Urinary bladder (tissue), 4 donors: ENCODE data around the gene PLA2G1B. TPM values are rescaled to one million over a fixed set of nuclear protein-coding genes. Genes with fewer than 3 reads are reported as not detected.

Experiments used
- DNase-seq: peaks from one replicate; pipeline ENCODE4 v3.0.0-alpha.2; 2015; ENCODE audit errors: extremely low spot score
- H3K27ac ChIP-seq: one replicate; pipeline ENCODE4 v1.5.1; 2013; ENCODE audit warnings: low read depth, mild to moderate bottlenecking, moderate library complexity
- H3K36me3 ChIP-seq: one replicate; pipeline ENCODE4 v1.6.1; 2013; ENCODE audit warnings: mild to moderate bottlenecking, moderate library complexity; ENCODE audit not compliant: insufficient read depth
- H3K4me1 ChIP-seq: one replicate; pipeline ENCODE4 v1.6.1; 2013; ENCODE audit warnings: mild to moderate bottlenecking, moderate library complexity; ENCODE audit not compliant: insufficient read depth
- H3K4me3 ChIP-seq: one replicate; pipeline ENCODE4 v1.5.1; 2013; ENCODE audit warnings: low read depth, low read length
- WGBS: extraction: QIAGEN DNeasy Blood & Tissue Kit; methylation state at CpG from one replicate; pipeline ENCODE4 v1.1.7; 2013; 5-methylcytosine and 5-hydroxymethylcytosine counted together
- polyA plus RNA-seq: library from polyadenylated mRNA; stranded (reverse); fragments of 200-250 nt; gene quantifications from one replicate; pipeline ENCODE4 v1.2.3, GENCODE V29; 2013
- small RNA-seq: library from RNA; depleted of rRNA; stranded (forward); fragments of <200 nt; gene quantifications from one replicate; pipeline ENCODE3, GENCODE V24; 2014
- total RNA-seq: library from RNA; depleted of rRNA; stranded (reverse); fragments of >200 nt; gene quantifications from one replicate; pipeline ENCODE4 v1.2.3, GENCODE V29; 2014
- donor health status: healthy with polysubstance abuse.
- donor health status: healthy.

The PLA2G1B gene
- total and polyA plus RNA-seq, 2 donors: 0.60 to 0.90 TPM

DNA sequence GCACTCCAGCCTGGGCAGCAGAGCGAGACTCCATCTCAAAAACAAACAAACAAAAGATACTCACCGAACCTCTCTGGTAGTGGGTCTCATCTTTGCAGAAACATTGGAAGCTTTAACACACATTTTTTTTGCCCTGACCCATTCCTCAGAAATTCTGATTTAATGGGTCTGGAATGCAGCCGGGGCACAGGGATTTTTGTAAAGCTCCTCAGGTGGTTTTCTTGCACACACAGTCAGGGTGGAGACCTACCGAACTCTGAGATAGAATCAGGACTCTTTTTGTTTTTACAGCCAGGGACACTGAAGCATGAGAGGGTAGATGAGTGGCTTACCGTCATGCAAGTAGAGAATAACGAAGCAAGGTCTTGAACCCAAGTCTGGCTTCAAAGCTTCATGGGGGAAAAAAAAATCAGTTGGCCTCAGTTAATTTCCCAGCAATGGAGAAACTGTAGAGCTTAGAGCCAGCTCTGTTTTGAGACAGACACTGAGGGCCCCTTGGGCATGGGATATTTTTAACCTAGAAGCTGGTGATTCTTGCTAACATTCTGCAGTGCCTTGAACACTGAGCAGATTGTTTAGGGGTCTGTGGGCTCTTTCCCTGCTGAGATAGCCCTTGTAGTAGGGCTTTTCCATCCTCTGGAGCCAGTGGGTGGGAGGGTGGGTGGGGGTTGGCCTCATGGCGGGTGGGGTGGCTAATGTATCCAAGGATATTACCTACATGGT lies 40.6 kb downstream of the PLA2G1B start:
- Histone ChIP-seq H3K4me3 (no peak overlapping the region), H3K27ac (no peak overlapping the region), H3K36me3 (no peaks in the 10 kb centered on the region), H3K4me1 (no peaks in the 10 kb centered on the region)
- no peak for DNase-seq
- WGBS: 53% methylated on average over 7 of the region's 7 CpGs

DNA sequence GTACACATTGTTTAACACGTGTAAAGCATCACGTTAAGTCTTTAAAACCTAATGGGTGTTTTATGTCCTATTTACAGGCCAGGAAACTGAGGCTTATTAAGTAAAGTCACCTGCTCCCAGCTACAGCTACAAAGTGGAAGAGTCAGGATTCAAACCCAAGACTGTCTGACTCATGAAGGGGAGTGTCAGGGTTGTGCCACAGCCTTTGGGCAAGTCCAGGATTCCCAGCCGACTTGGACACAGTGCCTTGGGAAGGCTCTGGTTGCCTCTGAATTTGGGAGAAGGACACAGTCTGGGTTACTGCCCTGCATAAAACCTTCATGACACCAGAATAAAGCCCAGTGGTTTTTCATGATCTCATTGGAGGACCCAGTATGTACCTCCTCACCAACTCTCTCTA lies 43.2 kb downstream of the PLA2G1B start:
- H3K4me1 ChIP-seq: no peaks in the 10 kb centered on the region
- no peak overlapping the region for H3K27ac ChIP-seq
- H3K4me3 ChIP-seq: no peak overlapping the region
- no peaks in the 10 kb centered on the region for H3K36me3 ChIP-seq
- 82% methylated on average over 3 of the region's 3 CpGs for WGBS
- no peak for DNase-seq

DNA sequence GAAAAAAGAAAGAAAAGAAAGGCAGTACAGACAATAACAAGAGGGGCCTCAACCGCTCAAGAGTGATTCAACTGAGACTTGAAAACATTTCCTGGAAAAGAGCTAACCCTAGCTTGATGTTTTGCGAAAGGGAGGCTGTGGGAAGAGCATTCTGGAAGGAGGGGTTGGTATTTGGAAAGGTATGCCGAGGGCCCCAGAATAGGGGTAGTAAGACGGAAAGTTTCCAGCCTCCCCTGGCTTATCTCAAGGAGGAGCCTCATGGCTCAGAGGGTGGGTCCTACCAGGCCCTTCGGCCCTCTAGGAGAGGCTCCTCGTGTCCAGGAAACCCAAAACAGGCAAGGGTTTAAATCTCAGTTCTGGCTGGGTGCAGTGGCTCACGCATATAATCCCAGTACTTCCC lies 44.3 kb downstream of the PLA2G1B start:
- Histone ChIP-seq H3K36me3 (no peaks in the 10 kb centered on the region), H3K27ac (no peak overlapping the region), H3K4me3 (no peak overlapping the region), H3K4me1 (no peaks in the 10 kb centered on the region)
- WGBS: 47% methylated on average over 7 of the region's 7 CpGs
- DNase-seq: no peak

DNA sequence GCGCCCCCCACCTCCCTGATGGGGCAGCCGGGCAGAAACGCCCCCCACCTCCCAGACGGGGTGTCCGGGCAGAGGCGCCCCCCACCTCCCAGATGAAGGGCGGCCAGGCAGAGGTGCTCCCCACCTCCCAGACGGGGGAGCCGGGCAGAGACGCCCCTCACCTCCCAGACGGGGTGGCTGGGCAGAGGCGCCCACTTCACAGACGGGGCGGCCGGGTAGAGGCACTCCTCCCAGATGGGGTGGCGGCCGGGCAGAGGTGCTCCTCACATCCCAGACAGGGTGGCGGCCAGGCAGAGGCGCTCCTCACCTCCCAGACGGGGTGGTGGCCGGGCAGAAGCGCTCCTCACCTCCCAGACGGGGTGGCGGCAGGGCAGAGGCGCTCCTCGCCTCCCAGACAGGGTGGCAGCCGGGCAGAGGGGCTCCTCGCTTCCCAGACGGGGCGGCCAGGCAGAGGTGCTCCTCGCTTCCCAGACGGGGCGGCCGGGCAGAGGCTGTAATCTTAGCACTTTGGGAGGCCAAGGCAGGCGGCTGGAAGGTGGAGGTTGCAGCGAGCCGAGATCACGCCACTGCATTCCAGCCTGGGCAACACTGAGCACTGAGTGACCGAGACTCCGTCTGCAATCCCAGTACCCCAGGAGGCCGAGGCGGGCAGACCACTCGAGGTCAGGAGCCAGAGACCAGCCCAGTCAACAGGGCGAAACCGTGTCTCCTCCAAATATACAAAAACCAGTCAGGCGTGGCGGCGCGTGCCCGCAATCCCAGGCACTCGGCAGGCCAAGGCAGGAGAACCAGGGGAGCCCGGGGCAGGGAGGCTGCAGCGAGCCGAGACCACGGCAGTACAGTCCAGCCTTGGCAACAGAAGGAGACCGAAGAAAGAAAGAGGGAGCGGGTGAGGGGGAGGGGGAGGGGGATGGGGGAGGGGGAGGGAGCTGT lies 49.2 kb downstream of the PLA2G1B start:
- Histone ChIP-seq H3K27ac (no peak overlapping the region), H3K4me1 (no peaks in the 10 kb centered on the region), H3K4me3 (no peak overlapping the region), H3K36me3 (no peaks in the 10 kb centered on the region)
- no peak for DNase-seq
- 94% methylated on average over 57 of the region's 57 CpGs for WGBS

DNA sequence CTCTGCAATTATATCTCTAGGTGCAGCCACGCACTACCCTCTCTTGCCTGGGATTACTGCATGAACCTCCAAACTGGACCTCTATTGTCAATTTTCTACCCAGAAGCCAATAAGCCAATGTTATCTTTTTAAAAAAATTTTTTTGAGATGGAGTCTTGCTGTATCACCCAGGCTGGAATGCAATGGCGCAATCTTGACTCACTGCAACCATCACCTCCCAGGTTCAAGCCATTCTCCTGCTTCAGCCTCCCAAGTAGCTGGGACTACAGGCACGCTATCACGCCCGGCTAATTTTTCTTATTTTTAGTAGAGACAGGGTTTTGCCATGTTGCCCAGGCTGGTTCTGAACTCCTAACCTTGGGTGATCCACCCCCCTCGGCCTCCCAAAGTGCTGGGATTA lies 50.8 kb downstream of the PLA2G1B start:
- 94% methylated on average over 6 of the region's 6 CpGs for WGBS
- no peak for DNase-seq
- Histone ChIP-seq H3K36me3 (no peaks in the 10 kb centered on the region), H3K4me3 (no peak overlapping the region), H3K27ac (no peak overlapping the region), H3K4me1 (no peaks in the 10 kb centered on the region)

Small RNAs within 50 kb of the gene (small RNA-seq; reads per million reads assigned to genes)
- gene RNU4-1 (274 reads per million, percentile 98 among the genes with 10 or more reads in this experiment), gene RNU4-2 (1,500 reads per million, percentile 99 among the genes with 10 or more reads in this experiment), gene RNU6-1088P (not detected)

Other genes starting within 250 kb of the PLA2G1B start
- gene RAB35, start 211.0 kb downstream of the PLA2G1B start, total RNA-seq: 14.9 TPM
- 42.4 TPM for gene RAB35, start 211.0 kb downstream of the PLA2G1B start, polyA plus RNA-seq
- 76.9 TPM for gene GCN1, start 133.1 kb downstream of the PLA2G1B start, total RNA-seq
- gene GCN1, start 133.1 kb downstream of the PLA2G1B start, polyA plus RNA-seq: 30.4 TPM
- gene RPLP0, start 126.7 kb downstream of the PLA2G1B start, total RNA-seq: 1,987 TPM
- gene RPLP0, start 126.7 kb downstream of the PLA2G1B start, polyA plus RNA-seq: 3,611 TPM
- gene PXN, start 62.0 kb downstream of the PLA2G1B start, total RNA-seq: 32.4 TPM
- gene PXN, start 62.0 kb downstream of the PLA2G1B start, polyA plus RNA-seq: 111 TPM
- under 0.01 TPM for gene RNU4-2, start 35.9 kb downstream of the PLA2G1B start, total RNA-seq
- not detected for gene RNU4-2, start 35.9 kb downstream of the PLA2G1B start, polyA plus RNA-seq
- under 0.01 TPM for gene RNU4-1, start 34.5 kb downstream of the PLA2G1B start, total RNA-seq
- gene RNU4-1, start 34.5 kb downstream of the PLA2G1B start, polyA plus RNA-seq: not detected
- 2.3 TPM for gene SIRT4, start 25.5 kb downstream of the PLA2G1B start, total RNA-seq
- 1.8 TPM for gene SIRT4, start 25.5 kb downstream of the PLA2G1B start, polyA plus RNA-seq
- 1.5 TPM for gene MSI1, start 41.4 kb upstream of the PLA2G1B start, total RNA-seq
- gene MSI1, start 41.4 kb upstream of the PLA2G1B start, polyA plus RNA-seq: 0.54 TPM
- gene COX6A1, start 110.3 kb upstream of the PLA2G1B start, total RNA-seq: 278 TPM
- gene COX6A1, start 110.3 kb upstream of the PLA2G1B start, polyA plus RNA-seq: 715 TPM
- 12.4 TPM for gene TRIAP1, start 118.6 kb upstream of the PLA2G1B start, total RNA-seq
- 21.4 TPM for gene TRIAP1, start 118.6 kb upstream of the PLA2G1B start, polyA plus RNA-seq
- 26.2 TPM for gene GATC, start 118.7 kb upstream of the PLA2G1B start, total RNA-seq
- gene GATC, start 118.7 kb upstream of the PLA2G1B start, polyA plus RNA-seq: 11.9 TPM
- 90.6 TPM for gene SRSF9, start 142.0 kb upstream of the PLA2G1B start, total RNA-seq
- gene SRSF9, start 142.0 kb upstream of the PLA2G1B start, polyA plus RNA-seq: 80.0 TPM
- gene DYNLL1, start 168.3 kb upstream of the PLA2G1B start, total RNA-seq: 247 TPM
- gene DYNLL1, start 168.3 kb upstream of the PLA2G1B start, polyA plus RNA-seq: 458 TPM
- gene COQ5, start 201.4 kb upstream of the PLA2G1B start, total RNA-seq: 26.8 TPM
- gene COQ5, start 201.4 kb upstream of the PLA2G1B start, polyA plus RNA-seq: 25.0 TPM
- gene RNF10, start 206.6 kb upstream of the PLA2G1B start, total RNA-seq: 86.6 TPM
- gene RNF10, start 206.6 kb upstream of the PLA2G1B start, polyA plus RNA-seq: 98.4 TPM